Psoas muscle (tissue), 8 donors: Measurements from ENCODE around the gene CPED1. TPM values are rescaled to one million over a fixed set of nuclear protein-coding genes. Genes with fewer than 3 reads are reported as not detected.

Experiments
- ATAC-seq, 4 donors: fragments of 200-7000 bp; cut with Tn5 transposase; one replicate each; pipeline ENCODE4 v1.9.1; 2020; ENCODE audit warnings: moderate library complexity in 3 of 4, mild to moderate bottlenecking in 2 of 4
- DNase-seq, 2 donors: peaks; one replicate each; pipeline ENCODE4 v3.0.0-alpha.2; 2020
- H3K27ac ChIP-seq: fragments of 200-600 bp; one replicate; pipeline ENCODE4 v1.8.0; 2022
- H3K27me3 ChIP-seq, 3 donors: fragments of 200-600 bp in 1 of 3; one replicate each; pipeline versions ENCODE4 v1.6.1 to v1.8.0; 2013 to 2022; ENCODE audit warnings: low read length in 2 of 3, mild to moderate bottlenecking in 2 of 3, moderate library complexity in 1 of 3; ENCODE audit not compliant: insufficient read depth in 3 of 3
- H3K36me3 ChIP-seq, 2 donors: fragments of 200-600 bp in 1 of 2; one replicate each; pipeline versions ENCODE4 v1.6.1 to v1.8.0; 2013 to 2022; ENCODE audit warnings: low read depth in 1 of 2, mild to moderate bottlenecking in 1 of 2, moderate library complexity in 1 of 2; ENCODE audit not compliant: insufficient read depth in 1 of 2
- H3K4me1 ChIP-seq: fragments of 200-600 bp; one replicate; pipeline ENCODE4 v1.8.0; 2022
- H3K4me3 ChIP-seq: fragments of 200-600 bp; one replicate; pipeline ENCODE4 v1.8.0; 2022; ENCODE audit warnings: mild to moderate bottlenecking
- H3K9me3 ChIP-seq: fragments of 200-600 bp; one replicate; pipeline ENCODE4 v1.8.0; 2022
- CTCF ChIP-seq: fragments of 200-600 bp; IDR thresholded peaks from one replicate; pipeline ENCODE4 v1.8.0; 2022; ENCODE audit warnings: antibody characterized with exemption
- WGBS, 3 donors: extraction: QIAGEN DNeasy Blood & Tissue Kit; methylation state at CpG; one replicate each; pipeline versions ENCODE4 v1.1.6 to v1.1.7; 2013; 5-methylcytosine and 5-hydroxymethylcytosine counted together
- intact Hi-C, 2 donors: fragments of 100-400 bp; cut with DNase I; formaldehyde crosslinking; loops; one replicate each; pipeline versions ENCODE4 v1.11.0 to v1.14.2; 2022
- polyA plus RNA-seq, 3 donors: library from polyadenylated mRNA; stranded (reverse); fragments of 200-250 nt; gene quantifications; one replicate each; pipeline ENCODE4 v1.2.3, GENCODE V29; 2013
- total RNA-seq, 4 donors: library from RNA; stranded (reverse); fragmentation: NEBNext Ultra II Directional in 2 of 4; extraction: Animal tissue kit (Norgen Biotek cat#: 25700) in 2 of 4; gene quantifications; one replicate each; pipeline versions ENCODE4 v1.2.1 to v1.2.4, GENCODE V29; 2021 to 2023
- donor health status: healthy with polysubstance abuse.
- donor health status: DM: no; HTN: no; CAD: no; lungs with moderate emphysema.
- donor health status: Bipolar disorder and iron deficiency.
- donor health status: healthy.
- donor health status: DM: yes; HTN: yes; CAD: no.
- donor health status: DM: no; HTN: no; CAD: no.
- donor health status: DM: no; HTN: no; CAD: no.
- donor health status: DM: yes; HTN: yes; CAD: no.

CPED1 gene
- total and polyA plus RNA-seq, 7 donors: 0.90 to 39.2 (median 12.0) TPM

- ATAC-seq (no peak), DNase-seq (no peak)
- H3K27ac ChIP-seq: peak overlapping the region; percentile 94
- H3K4me3 ChIP-seq: peak overlapping the region; percentile 75
- H3K36me3 ChIP-seq: no peaks in the 10 kb centered on the region
- intact Hi-C loops: no loop called here
- no peaks in the 10 kb centered on the region for H3K27me3 ChIP-seq
- peaks cover 41% of the 10 kb centered on the region for H3K4me1 ChIP-seq
- TF ChIP-seq CTCF: no peak
- no peaks in the 10 kb centered on the region for H3K9me3 ChIP-seq
These were observed 3.9 kb downstream of the CPED1 start for GRCh38 chr7:120992272-120992964.

- ATAC-seq (no peak), DNase-seq (no peak)
- no peak for TF ChIP-seq CTCF
- H3K4me3 ChIP-seq: peak overlapping the region; percentile 75
- intact Hi-C loops: no loop called here
- peaks cover 43% of the 10 kb centered on the region for H3K4me1 ChIP-seq
- peak overlapping the region; percentile 94 for H3K27ac ChIP-seq
- H3K9me3 ChIP-seq: no peaks in the 10 kb centered on the region
- H3K36me3 ChIP-seq: no peaks in the 10 kb centered on the region
- no peaks in the 10 kb centered on the region for H3K27me3 ChIP-seq
These were observed 4.5 kb downstream of the CPED1 start for GRCh38 chr7:120992965-120993494.

- no peaks in the 10 kb centered on the region for H3K9me3 ChIP-seq
- H3K27me3 ChIP-seq: no peaks in the 10 kb centered on the region
- H3K4me3 ChIP-seq: peak overlapping the region; percentile 75
- TF ChIP-seq CTCF: no peak
- intact Hi-C loops: no loop called here
- ATAC-seq (peak in 3 of 4 donors; percentile 46 to 75 (median 68)), DNase-seq (no peak)
- H3K27ac ChIP-seq: peak overlapping the region; percentile 94
- H3K4me1 ChIP-seq: peaks cover 49% of the 10 kb centered on the region
- no peaks in the 10 kb centered on the region for H3K36me3 ChIP-seq
- WGBS, 3 donors: 65 to 71% (median 68%) methylated on average over 5 of the region's 5 CpGs
These were observed 5.2 kb downstream of the CPED1 start for GRCh38 chr7:120993553-120994191.

- H3K4me1 ChIP-seq: peaks cover 60% of the 10 kb centered on the region
- H3K9me3 ChIP-seq: no peaks in the 10 kb centered on the region
- 75 to 81% (median 80%) methylated on average over 5 of the region's 5 CpGs for WGBS, 3 donors
- no peak for TF ChIP-seq CTCF
- no peaks in the 10 kb centered on the region for H3K36me3 ChIP-seq
- no peaks in the 10 kb centered on the region for H3K27me3 ChIP-seq
- ATAC-seq (no peak), DNase-seq (no peak)
- intact Hi-C loops: no loop called here
- H3K27ac ChIP-seq: peak overlapping the region; percentile 55
- H3K4me3 ChIP-seq: peak overlapping the region; percentile 8
These were observed 6.2 kb downstream of the CPED1 start for GRCh38 chr7:120994512-120995410.
